Nephron (organoid): ENCODE results near the gene WNT7B.

Source experiments
- H3K27ac Mint-ChIP-seq, 3 experiments: 2 replicates each; pipeline ENCODE4 v1.8.0; 2020; ENCODE audit warnings: mixed read lengths in 3 of 3, mild to moderate bottlenecking in 2 of 3, moderate library complexity in 1 of 3
- H3K27me3 Mint-ChIP-seq: 2 replicates; pipeline ENCODE4 v1.8.0; 2021; ENCODE audit warnings: low read depth, mild to moderate bottlenecking, moderate library complexity, mixed read lengths
- H3K36me3 Mint-ChIP-seq: 2 replicates; pipeline ENCODE4 v1.8.0; 2020; ENCODE audit warnings: low read depth, mixed read lengths
- H3K4me1 Mint-ChIP-seq: 2 replicates; pipeline ENCODE4 v1.8.0; 2020; ENCODE audit warnings: mixed read lengths
- H3K4me3 Mint-ChIP-seq, 3 experiments: 2 replicates each; pipeline ENCODE4 v1.8.0; 2020; ENCODE audit warnings: mild to moderate bottlenecking in 3 of 3, mixed read lengths in 3 of 3, moderate library complexity in 2 of 3
- H3K9me3 Mint-ChIP-seq: 2 replicates; pipeline ENCODE4 v1.8.0; 2020; ENCODE audit warnings: mixed read lengths
- CTCF ChIP-seq, 3 experiments: fragments of 200-600 bp; sonication (generic); IDR thresholded peaks; one replicate each; pipeline ENCODE4 v1.5.0; 2021; ENCODE audit warnings: antibody characterized with exemption in 3 of 3; ENCODE audit not compliant: unreplicated experiment in 3 of 3

WNT7B gene

GRCh38 chr22:45915151-45915550 lies 61.8 kb downstream of the WNT7B start:
- Mint-ChIP-seq H3K27ac (no peak overlapping the region), H3K36me3 (no peaks in the 10 kb centered on the region), H3K27me3 (peaks cover 19% of the 10 kb centered on the region), H3K4me3 (no peak overlapping the region), H3K9me3 (peaks cover 5% of the 10 kb centered on the region), H3K4me1 (no peaks in the 10 kb centered on the region)
- no peak for TF ChIP-seq CTCF (IDR thresholded peaks at IDR 0.05; ENCODE audit: unreplicated experiment in 3 of 3)

GRCh38 chr22:45914309-45914708 lies 62.7 kb downstream of the WNT7B start:
- H3K27me3 Mint-ChIP-seq = peaks cover 19% of the 10 kb centered on the region
- H3K4me1 Mint-ChIP-seq = no peaks in the 10 kb centered on the region
- H3K27ac Mint-ChIP-seq = peak overlapping the region in 1 of 3 experiments; percentile 69
- H3K4me3 Mint-ChIP-seq = no peak overlapping the region
- TF ChIP-seq CTCF (IDR thresholded peaks at IDR 0.05; ENCODE audit: unreplicated experiment in 3 of 3) = no peak
- no peaks in the 10 kb centered on the region for H3K36me3 Mint-ChIP-seq
- H3K9me3 Mint-ChIP-seq = peaks cover 5% of the 10 kb centered on the region

- Mint-ChIP-seq H3K9me3 (peaks cover 5% of the 10 kb centered on the region), H3K27me3 (peaks cover 26% of the 10 kb centered on the region), H3K36me3 (no peaks in the 10 kb centered on the region), H3K27ac (no peak overlapping the region), H3K4me3 (no peak overlapping the region), H3K4me1 (no peaks in the 10 kb centered on the region)
- no peak for TF ChIP-seq CTCF (IDR thresholded peaks at IDR 0.05; ENCODE audit: unreplicated experiment in 3 of 3)
Observed at GRCh38 chr22:45912910-45913309, 64.1 kb downstream of the WNT7B start.

GRCh38 chr22:45911601-45912271 lies 65.2 kb downstream of the WNT7B start:
- H3K36me3 Mint-ChIP-seq = no peaks in the 10 kb centered on the region
- no peak for TF ChIP-seq CTCF (IDR thresholded peaks at IDR 0.05; ENCODE audit: unreplicated experiment in 3 of 3)
- H3K27me3 Mint-ChIP-seq = peaks cover 29% of the 10 kb centered on the region
- no peak overlapping the region for H3K4me3 Mint-ChIP-seq
- H3K27ac Mint-ChIP-seq = no peak overlapping the region
- H3K9me3 Mint-ChIP-seq = peaks cover 5% of the 10 kb centered on the region
- no peaks in the 10 kb centered on the region for H3K4me1 Mint-ChIP-seq

- H3K27me3 Mint-ChIP-seq = peaks cover 29% of the 10 kb centered on the region
- no peaks in the 10 kb centered on the region for H3K4me1 Mint-ChIP-seq
- no peak overlapping the region for H3K4me3 Mint-ChIP-seq
- no peak overlapping the region for H3K27ac Mint-ChIP-seq
- H3K36me3 Mint-ChIP-seq = no peaks in the 10 kb centered on the region
- peaks cover 5% of the 10 kb centered on the region for H3K9me3 Mint-ChIP-seq
- no peak for TF ChIP-seq CTCF (IDR thresholded peaks at IDR 0.05; ENCODE audit: unreplicated experiment in 3 of 3)
Observed at GRCh38 chr22:45910928-45911467, 66.0 kb downstream of the WNT7B start.

GRCh38 chr22:45908961-45909360 lies 68.0 kb downstream of the WNT7B start:
- TF ChIP-seq CTCF (IDR thresholded peaks at IDR 0.05; ENCODE audit: unreplicated experiment in 3 of 3) = no peak
- H3K9me3 Mint-ChIP-seq = peaks cover 3% of the 10 kb centered on the region
- H3K27me3 Mint-ChIP-seq = peaks cover 42% of the 10 kb centered on the region
- H3K4me1 Mint-ChIP-seq = no peaks in the 10 kb centered on the region
- no peak overlapping the region for H3K4me3 Mint-ChIP-seq
- H3K27ac Mint-ChIP-seq = no peak overlapping the region
- no peaks in the 10 kb centered on the region for H3K36me3 Mint-ChIP-seq
